Suppressor macrophage treated with lipopolysaccharide for 1 hour (primary cell): Measurements from ENCODE around the gene GSTO1.

Experiments used
- DNase-seq, 3 donors: peaks; one replicate each; pipeline ENCODE4 v3.0.0-alpha.2; 2020 to 2022

Gene GSTO1

DNA sequence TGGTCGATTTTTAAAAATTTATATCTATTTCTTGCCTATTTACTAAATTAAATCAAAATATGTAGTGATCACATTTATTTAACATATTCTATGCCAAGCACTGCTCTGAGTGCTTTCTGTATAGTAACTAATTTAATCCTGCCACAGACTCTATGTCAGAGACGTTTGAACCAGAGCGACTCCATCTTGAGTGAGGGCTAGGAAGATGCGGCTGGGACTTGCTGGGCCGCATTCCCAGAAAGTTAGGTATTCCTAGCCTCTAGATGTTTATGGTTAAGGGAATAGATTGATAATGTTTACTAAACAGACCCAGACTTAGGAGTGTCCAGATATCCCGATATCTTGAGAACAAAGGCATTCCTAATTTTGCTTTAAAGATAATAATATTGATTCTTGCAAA lies 3.2 kb upstream of the GSTO1 start:
- DNase-seq: no peak

DNA sequence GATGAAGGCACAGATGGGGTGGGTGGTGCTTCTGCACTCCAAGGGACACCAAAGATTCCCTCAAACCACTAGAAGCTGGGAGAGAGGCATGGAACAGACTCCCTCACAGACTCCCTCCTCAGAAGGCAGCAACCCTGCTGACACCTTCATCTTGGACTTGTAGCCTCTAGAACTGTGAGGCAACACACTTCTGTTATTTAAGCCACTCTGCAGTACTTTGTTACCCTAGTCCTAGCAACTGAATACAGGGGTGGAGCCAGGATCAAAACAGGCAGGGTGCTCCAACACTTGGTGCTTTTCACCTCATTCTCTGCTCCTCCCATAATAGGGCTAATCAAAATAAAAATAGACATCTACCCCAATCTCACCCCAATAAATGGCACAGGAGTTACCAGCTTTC lies 2.3 kb upstream of the GSTO1 start:
- DNase-seq: no peak

DNA sequence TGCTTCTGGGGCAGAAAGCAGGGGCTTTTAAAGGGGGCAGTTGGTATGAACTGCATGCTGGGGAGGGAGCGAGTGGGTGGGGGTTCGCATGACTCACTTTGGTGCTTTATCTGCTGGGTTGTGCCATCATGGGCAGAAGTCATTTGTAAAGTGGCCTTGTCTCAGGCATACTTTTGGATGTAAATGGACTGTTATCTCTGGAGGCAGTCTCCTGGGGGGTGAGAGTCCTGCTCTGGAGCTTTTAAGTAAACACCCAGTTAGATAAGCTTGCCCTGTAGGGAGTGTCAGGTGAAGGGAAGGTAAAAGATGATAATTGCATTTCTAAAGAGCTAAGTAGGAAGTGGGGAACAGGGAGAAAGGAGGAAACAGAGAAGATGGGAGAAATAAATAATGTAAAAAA lies 1.6 kb upstream of the GSTO1 start:
- DNase-seq: peak; percentile 46 to 56 (median 46)

DNA sequence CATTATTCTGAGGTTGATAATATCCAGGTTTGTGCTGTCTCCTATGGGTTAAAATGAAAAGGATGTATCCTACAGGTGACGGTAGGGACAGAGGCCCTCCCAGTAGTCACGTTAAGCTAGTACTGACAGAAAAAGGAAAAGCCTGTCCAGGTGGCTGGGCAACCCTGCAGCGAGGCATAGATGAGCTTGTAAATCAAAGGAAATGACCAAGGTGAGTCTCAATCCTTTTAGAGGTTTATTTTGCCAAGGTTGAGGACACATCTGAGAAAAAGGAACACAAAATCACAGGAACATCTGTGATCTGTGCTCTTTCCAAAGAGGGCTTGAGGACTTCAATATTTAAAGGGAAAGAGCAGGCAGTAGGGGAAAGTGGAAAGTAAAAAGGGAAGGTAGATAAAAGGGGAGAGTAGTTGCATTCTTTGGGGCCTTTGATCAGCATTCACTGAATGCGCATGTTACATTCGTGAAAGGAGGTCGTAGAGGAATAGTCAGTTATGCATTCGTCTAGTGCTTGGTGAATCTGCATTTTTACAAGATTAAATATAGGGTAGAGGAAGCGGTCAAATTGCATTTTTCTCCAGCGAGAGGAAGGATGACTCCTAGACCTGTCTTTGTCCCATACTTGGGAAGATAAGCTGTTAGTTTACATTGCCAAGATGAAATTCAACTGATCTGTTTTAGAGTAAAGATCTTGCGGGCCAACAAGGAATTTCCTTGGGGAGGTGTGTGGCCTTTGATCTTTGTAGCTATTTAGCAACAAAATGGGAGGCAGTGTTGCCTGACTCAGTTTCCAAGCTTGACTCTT lies 884 bp upstream of the GSTO1 start:
- no peak for DNase-seq

DNA sequence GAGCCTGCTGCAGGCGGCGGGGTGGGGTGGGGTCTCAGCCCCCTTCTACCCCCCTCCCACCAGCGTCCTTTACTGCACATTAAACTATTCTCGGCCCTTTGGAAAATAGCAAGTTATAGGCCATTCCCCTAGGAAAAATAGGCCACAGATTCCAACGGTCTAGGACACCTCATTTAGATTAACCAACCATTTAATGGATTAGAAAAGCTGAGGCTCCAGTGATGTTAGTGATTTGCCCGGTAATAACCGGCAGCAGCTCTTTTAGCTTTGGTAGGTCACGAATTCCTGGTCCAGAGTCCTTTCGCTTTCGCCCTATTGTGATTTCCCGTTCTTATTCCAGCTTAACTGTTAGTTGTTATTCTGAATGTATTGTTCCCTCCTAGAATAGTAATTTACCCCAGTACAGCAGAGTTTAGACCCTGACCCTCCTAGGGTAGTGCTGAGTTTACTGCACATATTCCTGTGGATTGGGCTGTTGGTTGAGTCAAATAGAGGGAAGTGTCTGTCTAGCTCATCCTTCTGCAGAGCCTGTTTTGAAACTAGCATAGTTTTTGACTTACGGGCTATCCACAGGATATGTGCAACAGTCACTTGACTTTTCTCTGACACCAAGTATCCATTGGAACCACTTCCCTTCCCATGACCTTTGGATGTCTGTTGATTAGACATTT lies 754 bp downstream of the GSTO1 start:
- peak; percentile 78 to 91 (median 88) for DNase-seq

DNA sequence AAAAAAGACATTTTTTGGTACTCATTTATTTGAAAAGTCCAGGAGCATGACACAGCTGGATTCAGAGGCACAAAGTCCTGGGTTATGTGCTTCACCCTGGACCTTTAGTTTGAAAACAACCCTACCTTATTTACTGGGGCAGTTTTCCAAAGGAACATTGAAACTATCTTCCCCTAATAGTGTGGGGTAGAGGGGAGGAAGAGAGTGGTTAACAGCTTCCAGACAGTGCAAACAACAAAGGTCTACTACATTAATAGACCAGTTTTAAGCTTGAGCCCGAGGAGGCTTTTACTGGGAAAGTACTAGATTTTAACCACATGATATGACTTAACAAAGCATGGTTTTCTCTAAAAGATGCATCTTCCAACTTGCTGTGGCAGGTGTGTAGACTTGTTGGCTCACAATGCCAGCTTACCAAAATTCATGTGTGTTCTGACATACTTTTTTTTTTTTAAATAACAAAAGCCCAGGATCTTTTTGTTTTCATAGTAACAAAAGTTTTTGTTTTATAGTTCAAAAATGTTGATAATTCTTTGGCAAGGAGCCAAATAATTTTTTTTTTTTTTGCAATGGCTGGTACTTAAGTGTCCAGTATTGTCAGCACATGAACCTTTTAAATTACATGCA lies 1.8 kb downstream of the GSTO1 start:
- peak in 1 of 3 donors; percentile 56 for DNase-seq

DNA sequence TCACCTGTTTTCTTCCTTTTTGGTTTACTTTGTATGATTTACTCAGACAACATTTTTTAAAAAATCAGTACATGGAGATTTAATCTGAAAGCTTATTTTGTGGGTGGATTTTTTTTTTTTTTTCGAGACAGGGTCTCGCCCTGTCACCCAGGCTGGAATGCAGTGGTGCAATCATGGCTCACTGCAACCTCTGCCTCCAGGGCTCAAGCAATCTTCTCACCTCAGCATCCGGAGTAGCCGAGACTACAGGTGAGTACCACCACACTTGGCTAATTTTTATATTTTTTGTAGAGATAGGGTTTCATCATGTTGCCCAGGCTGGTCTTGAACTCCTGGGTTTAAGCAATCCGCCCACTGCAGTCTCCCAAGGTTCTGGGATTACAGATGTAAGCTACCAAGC lies 2.5 kb downstream of the GSTO1 start:
- no peak for DNase-seq

DNA sequence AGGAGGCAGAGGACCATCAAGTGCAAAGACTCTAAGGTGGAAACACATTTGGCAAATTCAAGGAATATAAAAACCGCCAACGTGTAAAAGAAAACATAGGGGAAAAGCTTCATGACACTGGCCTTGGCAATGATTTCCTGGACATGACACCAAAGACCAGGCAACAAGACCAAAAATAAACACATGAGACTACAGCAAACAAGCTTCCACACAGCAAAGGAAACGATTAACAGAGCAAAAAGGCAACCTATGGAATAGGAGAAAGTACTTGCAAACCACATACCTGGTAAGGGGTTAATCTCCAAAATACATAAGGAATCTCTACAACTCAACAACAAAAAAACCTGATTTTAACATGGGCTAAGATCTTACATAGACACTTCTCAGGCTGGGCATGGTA lies 3.5 kb downstream of the GSTO1 start:
- DNase-seq: no peak

DNA sequence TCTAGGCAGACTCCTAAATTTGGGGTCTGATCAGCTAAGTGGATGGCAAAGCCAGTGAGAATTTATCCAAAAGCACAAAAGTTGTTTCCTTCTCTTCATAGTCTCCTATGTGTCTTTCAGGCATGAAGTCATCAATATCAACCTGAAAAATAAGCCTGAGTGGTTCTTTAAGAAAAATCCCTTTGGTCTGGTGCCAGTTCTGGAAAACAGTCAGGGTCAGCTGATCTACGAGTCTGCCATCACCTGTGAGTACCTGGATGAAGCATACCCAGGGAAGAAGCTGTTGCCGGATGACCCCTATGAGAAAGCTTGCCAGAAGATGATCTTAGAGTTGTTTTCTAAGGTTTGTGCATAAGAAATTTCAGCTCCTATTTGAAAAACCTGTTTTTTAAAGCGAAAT lies 4.8 kb downstream of the GSTO1 start:
- DNase-seq: no peak

DNA sequence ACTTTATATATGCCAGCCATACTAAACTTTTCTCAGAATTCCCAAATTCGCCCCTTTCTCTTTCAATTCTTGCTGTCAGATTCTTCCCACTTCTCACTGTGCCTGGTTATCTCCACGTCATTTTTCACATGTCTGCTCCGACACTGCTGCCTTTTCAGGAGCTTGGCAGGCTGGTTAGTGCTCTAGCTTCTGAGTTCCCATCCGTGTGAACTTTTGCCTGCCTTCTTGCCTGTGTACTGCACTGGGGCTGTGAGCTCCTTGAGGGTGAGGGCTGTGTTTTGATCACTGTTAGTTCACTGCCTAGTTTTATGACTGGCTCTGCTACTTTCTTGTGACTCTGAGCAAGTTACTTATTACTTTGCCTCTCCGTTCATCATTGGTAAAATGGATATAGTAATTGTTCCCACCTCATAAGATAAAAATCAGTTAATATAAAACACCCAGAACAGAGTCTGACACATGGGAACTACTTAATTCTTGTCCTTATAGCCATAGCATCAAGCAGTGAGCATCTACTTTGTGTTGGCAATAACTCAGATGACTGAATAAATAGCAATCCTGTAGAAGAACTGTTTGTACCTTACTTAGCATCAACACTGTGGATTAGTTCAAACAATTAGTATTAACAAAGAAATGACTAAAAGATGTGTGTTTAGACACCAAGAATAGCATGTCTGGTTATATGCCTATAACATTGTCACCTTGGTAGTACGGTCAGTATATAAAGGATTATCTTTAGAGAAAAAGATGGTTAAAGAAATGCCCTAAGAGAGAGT lies 5.5 kb downstream of the GSTO1 start:
- DNase-seq: no peak

DNA sequence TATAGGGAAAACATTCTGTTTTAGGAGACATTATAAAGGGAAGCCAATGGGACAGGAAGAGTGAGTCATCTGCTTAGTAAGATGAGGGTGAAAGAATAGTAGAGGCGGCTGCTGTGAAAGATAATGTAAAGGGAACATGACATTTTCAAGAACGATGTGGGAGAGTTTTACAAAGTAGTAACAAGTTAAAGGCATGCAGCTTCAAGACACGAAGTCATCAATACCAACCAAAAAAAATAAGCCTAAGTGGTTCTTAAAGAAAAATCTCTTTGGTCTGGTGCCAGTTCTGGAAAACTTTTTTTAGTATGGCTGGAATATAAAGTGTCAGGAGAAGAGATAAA lies 6.1 kb downstream of the GSTO1 start:
- peak; percentile 66 to 81 (median 80) for DNase-seq

DNA sequence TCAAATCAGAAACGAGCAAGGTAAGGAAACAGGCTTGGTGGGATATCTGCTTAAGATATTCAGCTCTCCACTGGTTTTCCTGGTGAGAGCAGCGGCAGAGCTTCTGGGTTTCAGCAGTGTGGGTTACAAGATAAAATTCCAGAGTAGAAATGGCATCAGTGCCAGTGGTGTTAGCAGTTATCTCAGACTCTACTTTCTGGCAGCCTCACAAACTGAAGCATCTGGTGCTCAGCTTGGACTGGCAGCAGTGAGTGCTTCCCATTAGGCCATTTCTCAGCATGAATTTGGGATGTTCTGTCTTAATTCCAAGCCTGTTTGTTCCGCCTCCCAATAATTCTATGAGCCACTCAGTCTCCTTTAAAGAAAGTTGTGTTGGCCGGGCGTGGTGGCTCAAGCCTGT lies 7.4 kb downstream of the GSTO1 start:
- DNase-seq: no peak

DNA sequence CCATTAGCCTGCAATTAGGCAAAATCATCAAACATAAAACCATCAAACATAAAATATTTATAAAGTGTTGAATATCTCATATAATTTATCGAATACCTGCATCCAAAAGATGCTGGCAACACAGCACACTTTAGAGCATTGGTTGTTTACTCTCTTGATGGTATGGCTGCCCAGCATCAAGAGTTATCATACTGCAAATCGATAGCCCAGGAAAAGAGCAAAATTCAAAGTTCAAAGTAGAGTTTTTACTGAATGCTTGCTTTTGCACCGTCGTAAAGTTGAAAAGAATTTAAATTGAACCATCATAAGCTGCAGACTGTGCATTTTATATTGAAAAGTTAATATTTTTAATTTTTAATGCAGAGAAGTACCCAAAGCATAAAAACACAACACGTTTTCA lies 10.1 kb downstream of the GSTO1 start:
- no peak for DNase-seq

DNA sequence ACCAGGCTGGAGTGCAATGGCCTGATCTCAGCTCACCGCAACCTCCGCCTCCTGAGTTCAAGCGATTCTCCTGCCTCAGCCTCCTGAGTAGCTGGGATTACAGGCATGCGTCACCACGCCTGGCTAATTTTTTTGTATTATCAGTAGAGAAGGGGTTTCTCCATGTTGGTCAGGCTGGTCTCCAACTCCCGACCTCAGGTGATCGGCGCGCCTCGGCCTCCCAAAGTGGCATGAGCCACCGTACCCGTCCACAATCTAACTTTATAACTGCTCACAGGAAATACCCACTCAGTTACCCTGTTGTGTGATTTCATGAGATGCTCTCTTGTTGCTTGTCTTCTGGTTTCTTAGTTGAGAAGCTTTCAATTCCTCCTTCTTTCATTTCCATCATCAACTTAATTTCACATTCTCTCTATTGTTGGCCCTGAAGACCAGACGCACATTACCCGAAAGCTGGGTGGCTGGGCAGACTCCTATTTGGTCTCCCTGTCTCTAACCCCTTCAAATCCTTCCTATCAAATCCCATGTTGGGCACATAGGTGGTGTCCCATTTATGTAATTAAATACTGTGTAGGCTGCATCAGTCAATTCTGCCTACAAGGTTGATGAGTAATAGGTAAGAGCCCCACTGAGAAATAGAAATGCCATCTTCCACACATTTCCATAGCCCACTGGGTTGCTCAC lies 13.2 kb downstream of the GSTO1 start:
- no peak for DNase-seq

DNA sequence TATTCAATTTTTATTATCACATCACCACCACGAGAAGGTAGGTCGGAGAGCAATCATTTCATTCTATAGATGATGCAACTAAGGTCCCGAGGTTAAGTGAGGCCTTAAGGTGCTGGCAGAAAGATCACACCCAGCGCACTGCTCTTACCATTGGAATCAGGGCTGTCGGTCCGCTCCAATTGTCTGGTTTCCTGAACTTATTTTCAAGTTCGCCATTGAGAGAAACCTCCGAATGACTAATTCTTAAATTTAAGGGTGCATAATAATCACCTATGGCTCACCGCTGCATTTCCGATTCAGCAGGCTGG lies 13.7 kb downstream of the GSTO1 start:
- no peak for DNase-seq

DNA sequence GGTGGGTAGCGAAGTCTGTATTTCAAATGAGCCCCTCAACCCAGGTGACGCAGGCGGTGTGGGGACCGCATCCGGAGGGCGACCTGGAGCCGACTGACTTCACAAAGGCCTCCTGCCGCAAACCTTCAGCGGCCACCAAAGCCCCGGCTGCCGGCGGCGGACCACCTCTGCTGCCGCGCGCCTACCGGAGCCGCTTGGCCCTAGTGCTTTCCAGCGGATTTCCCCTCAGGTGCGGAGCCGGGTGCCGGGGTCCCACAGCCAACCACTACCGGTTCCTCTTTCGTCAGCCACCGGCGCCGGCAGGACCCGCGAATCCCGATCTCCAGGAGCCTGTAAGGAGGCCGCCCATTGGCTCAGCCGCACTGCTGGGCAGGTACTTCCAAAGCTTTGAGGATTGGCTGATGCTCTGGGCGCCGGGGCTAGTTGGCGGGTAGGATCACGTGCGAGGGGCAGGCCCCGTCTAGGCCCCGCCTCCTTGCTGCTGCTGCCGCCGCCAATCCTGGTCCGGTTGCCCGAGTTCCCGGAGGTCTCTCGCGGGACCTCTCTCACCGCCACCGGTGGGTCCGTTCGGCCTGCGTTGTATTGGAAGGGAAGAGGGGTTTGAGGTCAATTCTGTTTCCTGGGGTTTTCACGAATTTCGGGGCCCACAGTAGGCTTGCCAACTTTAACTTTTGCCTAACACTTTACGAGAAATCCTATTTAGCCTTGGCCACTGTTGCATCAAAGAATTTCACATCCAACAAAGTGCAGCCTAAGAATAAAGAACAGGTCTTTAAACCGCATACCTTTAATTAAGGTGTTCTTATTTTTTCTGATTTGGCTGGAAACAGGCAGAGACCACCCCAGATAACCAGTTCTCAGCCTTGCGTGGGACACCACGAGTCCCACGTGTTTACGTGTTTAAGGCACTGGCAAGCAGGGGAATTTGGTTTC lies 14.3 kb downstream of the GSTO1 start, which contains the start of gene GSTO2:
Gene GSTO2 (plus strand): TSS at position 472 of the 933 bp plus-strand sequence. CDS start 5,732 bp downstream, outside the sequence.
- DNase-seq: peak; percentile 94 to 97 (median 96)

DNA sequence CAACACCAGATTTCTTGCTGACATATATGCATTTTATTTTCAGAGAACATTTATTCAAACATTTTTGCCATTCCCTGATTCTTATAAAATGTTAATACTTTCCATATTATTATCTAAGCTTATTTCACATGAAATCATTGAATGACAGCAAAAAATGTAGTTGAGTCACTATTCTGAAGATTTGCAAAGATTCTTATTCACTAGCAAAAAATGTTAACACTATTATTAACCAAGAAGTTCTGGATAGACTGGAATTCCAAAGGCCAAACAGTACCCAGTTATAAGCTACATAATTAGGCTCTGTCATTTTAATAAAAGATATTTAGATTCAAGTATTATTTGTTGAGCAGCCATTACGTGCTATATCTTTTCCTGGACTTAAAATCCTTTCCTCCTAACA lies 18.6 kb downstream of the GSTO1 start:
- DNase-seq: no peak

DNA sequence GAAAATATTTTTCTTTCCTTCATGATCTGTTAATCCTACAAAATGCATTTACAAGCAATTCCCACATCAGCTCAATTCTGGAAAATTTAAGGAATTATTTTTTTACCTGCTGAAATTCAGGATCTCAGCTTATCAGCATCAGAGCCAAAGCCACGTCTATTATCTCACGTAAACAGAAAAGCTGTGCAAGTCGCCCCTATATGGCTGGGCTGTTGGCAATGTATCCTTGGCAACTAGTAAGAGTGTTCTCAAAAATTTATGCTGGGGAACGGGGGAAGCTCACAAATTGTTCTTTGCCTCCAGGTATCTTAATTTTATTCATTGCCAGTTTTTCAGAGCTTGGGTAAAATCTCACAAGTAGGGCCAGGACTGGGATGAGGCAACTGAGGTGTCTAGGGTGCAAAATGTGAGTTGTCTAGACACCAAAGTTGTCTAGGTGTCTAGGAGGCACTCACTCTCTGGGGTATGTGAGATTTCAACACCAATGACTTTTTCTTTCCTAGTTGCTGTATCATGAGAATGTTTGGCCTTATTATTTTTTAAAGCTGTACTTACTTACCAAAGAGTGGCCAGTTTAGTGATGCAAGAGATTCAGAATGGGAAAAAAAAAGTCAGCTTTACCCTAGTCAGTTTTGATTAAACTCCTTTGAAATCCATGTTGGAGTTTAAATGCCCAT lies 19.3 kb downstream of the GSTO1 start:
- DNase-seq: no peak

DNA sequence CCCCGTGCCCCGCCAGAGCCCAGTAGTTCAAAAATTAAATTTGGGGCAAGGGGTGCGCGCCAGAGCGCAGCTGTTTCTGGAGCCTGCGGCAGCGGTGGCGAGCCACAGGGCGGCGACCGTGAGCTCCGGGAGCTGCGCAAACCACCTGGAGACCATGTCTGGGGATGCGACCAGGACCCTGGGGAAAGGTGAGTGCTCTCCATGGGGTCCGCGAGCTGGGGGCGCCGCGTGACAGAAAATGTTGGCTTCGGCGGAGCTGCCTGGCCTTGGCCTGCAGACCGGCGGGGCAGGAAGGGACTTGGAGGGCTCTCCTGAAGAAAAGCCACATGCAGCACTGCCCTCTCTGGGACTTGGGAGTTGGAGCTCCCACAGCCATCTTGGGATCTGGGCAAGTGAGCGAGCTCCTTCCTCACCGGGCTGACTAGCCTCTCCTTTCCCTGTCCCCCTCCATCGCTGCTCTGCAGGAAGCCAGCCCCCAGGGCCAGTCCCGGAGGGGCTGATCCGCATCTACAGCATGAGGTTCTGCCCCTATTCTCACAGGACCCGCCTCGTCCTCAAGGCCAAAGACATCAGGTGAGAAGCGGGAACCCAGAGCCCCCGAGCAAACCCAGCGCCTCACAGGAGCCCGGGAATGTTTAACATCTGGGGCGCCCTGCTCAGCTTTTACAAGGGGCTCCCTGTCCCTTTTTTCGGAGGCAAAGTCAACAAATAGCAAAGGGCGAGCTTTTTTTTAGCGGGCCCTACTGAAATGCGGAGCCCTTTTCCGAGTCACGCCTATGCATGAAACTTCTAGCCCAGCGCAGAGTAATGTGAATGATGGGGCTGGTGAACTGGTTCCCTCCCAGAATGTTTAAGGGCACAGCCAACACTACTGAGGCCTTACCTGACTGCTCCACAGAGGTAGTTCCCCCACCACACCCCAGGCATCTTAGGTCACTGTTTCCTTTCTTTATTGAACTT lies 20.4 kb downstream of the GSTO1 start:
- peak in 2 of 3 donors; percentile 39 to 63 for DNase-seq

DNA sequence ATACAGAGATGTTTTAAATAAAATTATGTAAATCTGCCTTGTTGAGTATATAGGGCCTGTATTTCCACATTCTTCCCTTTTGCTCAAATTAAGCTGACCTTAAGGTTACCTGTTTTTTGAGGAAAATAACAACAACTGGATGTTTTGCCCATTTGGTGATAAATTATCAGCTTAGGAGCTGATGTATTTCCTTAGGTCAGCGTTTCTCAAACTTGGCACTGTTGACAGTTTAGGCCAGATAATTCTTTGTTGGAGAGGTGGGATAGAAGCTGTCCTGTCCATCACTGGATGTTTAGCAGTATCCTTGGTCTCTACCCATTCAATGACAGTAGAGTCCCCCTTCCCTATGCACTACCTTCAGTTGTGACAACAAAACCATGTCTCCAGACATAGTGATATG lies 21.5 kb downstream of the GSTO1 start:
- DNase-seq: no peak
